ENCODE measurements around the gene LIN54.

LIN54 gene

GRCh38 chr4:83036991-83037665 lies 26.5 kb upstream of the LIN54 start:
- Histone ChIP-seq H3K4me1 (ENCODE audit: low read length) (peaks cover 5% of the 10 kb centered on the region; the same call in 1 of the 2 replicates), H3K79me2 (ENCODE audit: low read length) (peaks cover 58% of the 10 kb centered on the region), H3K4me3 (ENCODE audit: low read length) (no peak overlapping the region), H2AFZ (ENCODE audit: low read length) (no peak overlapping the region), H3F3A (ENCODE audit: insufficient read depth, low read length) (peaks cover 7% of the 10 kb centered on the region; the same call in 1 of the 2 replicates), H3K27me3 (replicated peaks; ENCODE audit: insufficient read depth, low read length) (no peaks in the 10 kb centered on the region), H3K9ac (ENCODE audit: low read length) (no peak overlapping the region), H3K36me3 (replicated peaks; ENCODE audit: insufficient read depth, low read length) (no peaks in the 10 kb centered on the region), H4K20me1 (ENCODE audit: insufficient read depth, low read length) (no peaks in the 10 kb centered on the region), H3K4me2 (ENCODE audit: low read depth, low read length) (no peak overlapping the region), H3K9me2 (replicated peaks; ENCODE audit: insufficient read depth, low read length) (no peaks in the 10 kb centered on the region), H3K27ac (ENCODE audit: low read length) (no peak overlapping the region), H3K9me3 (replicated peaks; ENCODE audit: insufficient read depth, low read length) (no peaks in the 10 kb centered on the region)
- no peak for TF ChIP-seq CTCF (IDR thresholded peaks at IDR 0.05; ENCODE audit: low read length)
- TF ChIP-seq EZH2 (optimal IDR thresholded peaks at IDR 0.05; ENCODE audit: low read depth, low read length), result no peak
- TF ChIP-seq EZH2phosphoT487 (IDR thresholded peaks at IDR 0.05; ENCODE audit: low read length), result no peak
- no peak for DNase-seq

- Histone ChIP-seq H3K79me2 (ENCODE audit: low read length) (peaks cover 46% of the 10 kb centered on the region), H4K20me1 (ENCODE audit: insufficient read depth, low read length) (no peaks in the 10 kb centered on the region), H3K9ac (ENCODE audit: low read length) (peak within 1 kb of the TSS; percentile 70), H3K4me3 (ENCODE audit: low read length) (peak within 1 kb of the TSS; percentile 86), H3K27ac (ENCODE audit: low read length) (peak within 1 kb of the TSS; percentile 86), H3K36me3 (replicated peaks; ENCODE audit: insufficient read depth, low read length) (no peaks in the 10 kb centered on the region), H3K4me1 (ENCODE audit: low read length) (peaks cover 5% of the 10 kb centered on the region; the same call in 1 of the 2 replicates), H3K9me2 (replicated peaks; ENCODE audit: insufficient read depth, low read length) (no peaks in the 10 kb centered on the region), H2AFZ (ENCODE audit: low read length) (peak within 1 kb of the TSS; percentile 90), H3K27me3 (replicated peaks; ENCODE audit: insufficient read depth, low read length) (no peaks in the 10 kb centered on the region; the same call in 1 of the 2 replicates), H3K4me2 (ENCODE audit: low read depth, low read length) (peak within 1 kb of the TSS; percentile 78), H3K9me3 (replicated peaks; ENCODE audit: insufficient read depth, low read length) (no peaks in the 10 kb centered on the region), H3F3A (ENCODE audit: insufficient read depth, low read length) (peaks cover 7% of the 10 kb centered on the region; the same call in 1 of the 2 replicates)
- TF ChIP-seq EZH2 (optimal IDR thresholded peaks at IDR 0.05; ENCODE audit: low read depth, low read length) (no peak), CTCF (IDR thresholded peaks at IDR 0.05; ENCODE audit: low read length) (no peak), EZH2phosphoT487 (IDR thresholded peaks at IDR 0.05; ENCODE audit: low read length) (no peak)
- DNase-seq, result peak; percentile 100
These were observed 24.2 kb upstream of the LIN54 start, which contains the start of gene COPS4 for GRCh38 chr4:83034630-83035494. COPS4 (plus strand) TSS chr4:83035183; CDS start chr4:83035225, 42 bp downstream.

- Histone ChIP-seq H2AFZ (ENCODE audit: low read length) (no peak overlapping the region), H3K36me3 (replicated peaks; ENCODE audit: insufficient read depth, low read length) (no peaks in the 10 kb centered on the region), H3K27me3 (replicated peaks; ENCODE audit: insufficient read depth, low read length) (no peaks in the 10 kb centered on the region; the same call in 1 of the 2 replicates)
These were observed 19.1 kb upstream of the LIN54 start for GRCh38 chr4:83029688-83030087.

More at GRCh38 chr4:83029688-83030087, 19.1 kb upstream of the LIN54 start:
- Histone ChIP-seq H3K4me1 (ENCODE audit: low read length) (no peaks in the 10 kb centered on the region), H3K9me2 (replicated peaks; ENCODE audit: insufficient read depth, low read length) (no peaks in the 10 kb centered on the region), H4K20me1 (ENCODE audit: insufficient read depth, low read length) (no peaks in the 10 kb centered on the region), H3K9me3 (replicated peaks; ENCODE audit: insufficient read depth, low read length) (no peaks in the 10 kb centered on the region), H3K4me2 (ENCODE audit: low read depth, low read length) (no peak overlapping the region), H3K4me3 (ENCODE audit: low read length) (no peak overlapping the region), H3K9ac (ENCODE audit: low read length) (no peak overlapping the region), H3F3A (ENCODE audit: insufficient read depth, low read length) (peaks cover 3% of the 10 kb centered on the region; the same call in 1 of the 2 replicates), H3K27ac (ENCODE audit: low read length) (no peak overlapping the region), H3K79me2 (ENCODE audit: low read length) (no peaks in the 10 kb centered on the region)
- no peak for DNase-seq
- TF ChIP-seq CTCF (IDR thresholded peaks at IDR 0.05; ENCODE audit: low read length) (no peak), EZH2phosphoT487 (IDR thresholded peaks at IDR 0.05; ENCODE audit: low read length) (no peak), EZH2 (optimal IDR thresholded peaks at IDR 0.05; ENCODE audit: low read depth, low read length) (no peak)
